Mesothelial cell of epicardium (in vitro differentiated cells): Measurements from ENCODE around the gene GPATCH2L. TPM values are rescaled to one million over a fixed set of nuclear protein-coding genes. Genes with fewer than 3 reads are reported as not detected.

Source experiments
- DNase-seq, 2 experiments: peaks; one replicate each; pipeline ENCODE4 v3.0.0; 2021; ENCODE audit warnings: low spot score in 2 of 2; ENCODE audit not compliant: unreplicated experiment in 2 of 2
- H3K27ac Mint-ChIP-seq: 2 replicates; pipeline ENCODE4 v1.8.0; 2021; ENCODE audit warnings: mixed read lengths
- H3K27me3 Mint-ChIP-seq: 2 replicates; pipeline ENCODE4 v1.8.0; 2021; ENCODE audit warnings: low read depth, mixed read lengths
- H3K36me3 Mint-ChIP-seq: 2 replicates; pipeline ENCODE4 v1.8.0; 2021; ENCODE audit warnings: mixed read lengths
- H3K4me1 Mint-ChIP-seq: 2 replicates; pipeline ENCODE4 v1.8.0; 2021; ENCODE audit warnings: mixed read lengths
- H3K4me3 Mint-ChIP-seq: 2 replicates; pipeline ENCODE4 v1.8.0; 2021; ENCODE audit warnings: mild to moderate bottlenecking, moderate library complexity, mixed read lengths
- H3K9me3 Mint-ChIP-seq: 2 replicates; pipeline ENCODE4 v1.8.0; 2021; ENCODE audit warnings: mixed read lengths
- CTCF ChIP-seq: fragments of 200-600 bp; sonication (generic); IDR thresholded peaks from one replicate; pipeline ENCODE4 v1.5.0; 2021; ENCODE audit warnings: antibody characterized with exemption; ENCODE audit not compliant: unreplicated experiment
- total RNA-seq: library from RNA; stranded (reverse); gene quantifications from 3 replicates; pipeline ENCODE4 v1.2.1, GENCODE V29; 2021

GPATCH2L gene
- total RNA-seq, 1 donor from 2014 or later, result 83.1 TPM

GRCh38 chr14:76253111-76253510 lies 101.4 kb downstream of the GPATCH2L start:
- no peaks in the 10 kb centered on the region for H3K36me3 Mint-ChIP-seq
- H3K27me3 Mint-ChIP-seq, result peaks cover 42% of the 10 kb centered on the region
- H3K4me3 Mint-ChIP-seq, result no peak overlapping the region
- DNase-seq, result no peak
- H3K27ac Mint-ChIP-seq, result no peak overlapping the region
- no peaks in the 10 kb centered on the region for H3K9me3 Mint-ChIP-seq
- no peaks in the 10 kb centered on the region for H3K4me1 Mint-ChIP-seq
- no peak for TF ChIP-seq CTCF

GRCh38 chr14:76256545-76256944 lies 104.8 kb downstream of the GPATCH2L start:
- Mint-ChIP-seq H3K4me3 (no peak overlapping the region), H3K27ac (no peak overlapping the region), H3K4me1 (no peaks in the 10 kb centered on the region), H3K36me3 (no peaks in the 10 kb centered on the region), H3K9me3 (no peaks in the 10 kb centered on the region), H3K27me3 (peaks cover 20% of the 10 kb centered on the region)
- TF ChIP-seq CTCF, result no peak
- DNase-seq, result no peak

- TF ChIP-seq CTCF, result no peak
- Mint-ChIP-seq H3K4me3 (no peak overlapping the region), H3K9me3 (no peaks in the 10 kb centered on the region), H3K27ac (no peak overlapping the region), H3K36me3 (no peaks in the 10 kb centered on the region), H3K4me1 (no peaks in the 10 kb centered on the region), H3K27me3 (peaks cover 15% of the 10 kb centered on the region)
- no peak for DNase-seq
These were observed 105.5 kb downstream of the GPATCH2L start for GRCh38 chr14:76257111-76257803.

GRCh38 chr14:76257842-76258397 lies 106.2 kb downstream of the GPATCH2L start:
- Mint-ChIP-seq H3K27me3 (peaks cover 14% of the 10 kb centered on the region), H3K4me3 (no peak overlapping the region), H3K4me1 (no peaks in the 10 kb centered on the region), H3K9me3 (no peaks in the 10 kb centered on the region), H3K36me3 (no peaks in the 10 kb centered on the region), H3K27ac (no peak overlapping the region)
- no peak for TF ChIP-seq CTCF
- DNase-seq, result no peak

- Mint-ChIP-seq H3K27ac (no peak overlapping the region), H3K36me3 (no peaks in the 10 kb centered on the region), H3K27me3 (peaks cover 11% of the 10 kb centered on the region), H3K4me3 (no peak overlapping the region), H3K4me1 (no peaks in the 10 kb centered on the region), H3K9me3 (no peaks in the 10 kb centered on the region)
- no peak for DNase-seq
- no peak for TF ChIP-seq CTCF
These were observed 107.5 kb downstream of the GPATCH2L start for GRCh38 chr14:76259029-76259735.
